GM18951 (cell line): ENCODE measurements around the gene OPRM1.

Experiments used
- POLR2A ChIP-seq: IDR thresholded peaks from 4 replicates; pipeline ENCODE4 v1.6.1; 2011; ENCODE audit warnings: mild to moderate bottlenecking; ENCODE audit not compliant: insufficient read length, insufficient read depth; ENCODE audit errors: extremely low read depth
- in situ Hi-C: fragments of 300-500 bp; cut with MboI; formaldehyde crosslinking; loops from one replicate; pipeline ENCODE4 v1.12.0; 2022; ENCODE audit warnings: low sequenced_read_pairs, mixed read lengths, inconsistent platforms; ENCODE audit not compliant: unreplicated experiment

The OPRM1 gene

GRCh38 chr6:154096316-154096715 lies 57.3 kb downstream of the OPRM1 start:
- in situ Hi-C loops, result no loop called here
- TF ChIP-seq POLR2A, result no peak

- in situ Hi-C loops, result no loop called here
Measured at GRCh38 chr6:154096834-154097233, 57.8 kb downstream of the OPRM1 start.

GRCh38 chr6:154099211-154099610 lies 60.2 kb downstream of the OPRM1 start:
- in situ Hi-C loops, result no loop called here
- no peak for TF ChIP-seq POLR2A

More at GRCh38 chr6:154096834-154097233, 57.8 kb downstream of the OPRM1 start:
- no peak for TF ChIP-seq POLR2A

- no peak for TF ChIP-seq POLR2A
- in situ Hi-C loops, result no loop called here
Measured at GRCh38 chr6:154106251-154106650, 67.2 kb downstream of the OPRM1 start.

- no peak for TF ChIP-seq POLR2A
- in situ Hi-C loops, result no loop called here
Measured at GRCh38 chr6:154111025-154111424, 72.0 kb downstream of the OPRM1 start.

DNA sequence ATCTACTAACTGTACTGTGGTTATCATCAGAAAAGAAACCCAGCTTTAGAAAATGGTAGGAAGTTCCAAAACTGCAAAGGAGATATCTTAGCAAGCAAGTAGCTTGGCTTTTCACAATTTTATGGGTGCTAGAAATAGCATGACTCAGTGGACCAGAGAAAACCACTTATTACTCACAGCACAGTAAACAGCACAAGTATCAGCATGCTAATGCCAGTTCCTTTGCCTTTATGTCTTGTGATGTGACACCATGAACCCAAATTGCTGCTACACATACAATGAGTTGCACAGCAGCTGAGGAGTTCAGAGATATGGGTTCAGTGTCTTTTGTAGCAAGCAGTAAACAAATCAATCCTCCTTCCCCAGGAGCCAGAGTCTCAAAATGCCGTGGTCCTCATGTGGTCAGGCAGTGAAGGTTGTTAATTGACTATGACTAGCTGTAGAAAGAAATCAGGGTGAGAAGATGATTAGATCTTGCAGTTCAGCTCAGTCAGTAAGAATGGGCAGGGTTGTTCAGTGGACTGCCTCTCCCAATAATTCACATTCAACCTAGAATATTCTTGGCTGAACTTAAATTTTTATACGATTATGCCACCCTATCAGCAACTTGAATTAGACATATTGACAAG lies 73.3 kb downstream of the OPRM1 start:
- TF ChIP-seq POLR2A, result no peak
- in situ Hi-C loops, result no loop called here

DNA sequence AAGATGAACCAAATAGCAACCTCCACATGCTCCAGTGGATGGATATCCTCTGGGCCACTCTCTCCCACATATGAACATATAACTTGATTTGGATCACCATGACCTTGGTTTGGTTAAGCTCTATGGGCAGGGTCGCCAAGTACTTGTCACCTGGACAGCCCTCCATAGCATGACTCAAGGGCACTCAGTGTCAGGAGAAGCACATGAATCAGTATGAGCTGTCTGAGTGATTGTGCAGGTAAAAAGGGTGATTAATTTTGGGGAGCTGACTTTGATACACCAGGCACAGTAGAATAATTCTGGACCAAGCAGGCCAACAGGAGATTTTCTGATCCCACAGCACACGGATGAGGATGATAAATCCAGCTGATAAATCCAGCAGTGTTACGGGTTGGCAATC lies 74.4 kb downstream of the OPRM1 start:
- TF ChIP-seq POLR2A, result no peak
- in situ Hi-C loops, result no loop called here

GRCh38 chr6:154117485-154117884 lies 78.4 kb downstream of the OPRM1 start:
- no peak for TF ChIP-seq POLR2A
- in situ Hi-C loops, result no loop called here

DNA sequence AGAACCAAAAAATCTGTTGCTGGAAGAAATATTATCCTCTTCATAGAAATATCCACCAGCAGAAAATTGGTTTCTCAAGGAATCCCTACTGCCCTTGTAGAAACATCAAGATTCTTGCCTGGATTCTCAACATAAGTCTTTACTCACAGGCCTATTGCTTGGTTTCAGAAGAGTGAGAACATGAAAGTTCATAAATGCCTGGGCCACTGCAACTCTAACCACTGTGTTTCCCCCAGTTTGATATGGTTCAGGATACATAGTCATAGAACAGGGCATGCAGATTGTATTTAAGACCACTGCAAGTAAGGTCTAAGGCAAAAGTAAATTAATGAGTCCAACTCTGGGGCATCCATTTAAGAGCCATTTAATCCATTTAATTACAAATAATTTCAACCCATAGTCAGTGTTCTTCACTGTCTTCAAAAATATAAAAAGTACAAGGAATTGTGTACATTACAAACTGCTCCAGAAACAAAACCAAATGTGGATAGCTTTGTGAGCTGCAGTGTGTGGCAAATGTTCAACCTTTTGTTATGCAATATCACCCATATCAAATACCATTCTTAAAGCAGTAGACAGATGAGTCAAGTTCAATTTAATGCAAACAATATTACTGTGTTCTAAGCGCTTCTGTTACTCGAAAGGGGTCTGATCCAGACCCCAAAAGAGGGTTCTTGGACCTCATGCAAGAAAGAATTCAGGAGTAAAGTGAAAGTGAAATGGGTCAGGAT lies 83.3 kb downstream of the OPRM1 start:
- no peak for TF ChIP-seq POLR2A
- in situ Hi-C loops, result no loop called here

DNA sequence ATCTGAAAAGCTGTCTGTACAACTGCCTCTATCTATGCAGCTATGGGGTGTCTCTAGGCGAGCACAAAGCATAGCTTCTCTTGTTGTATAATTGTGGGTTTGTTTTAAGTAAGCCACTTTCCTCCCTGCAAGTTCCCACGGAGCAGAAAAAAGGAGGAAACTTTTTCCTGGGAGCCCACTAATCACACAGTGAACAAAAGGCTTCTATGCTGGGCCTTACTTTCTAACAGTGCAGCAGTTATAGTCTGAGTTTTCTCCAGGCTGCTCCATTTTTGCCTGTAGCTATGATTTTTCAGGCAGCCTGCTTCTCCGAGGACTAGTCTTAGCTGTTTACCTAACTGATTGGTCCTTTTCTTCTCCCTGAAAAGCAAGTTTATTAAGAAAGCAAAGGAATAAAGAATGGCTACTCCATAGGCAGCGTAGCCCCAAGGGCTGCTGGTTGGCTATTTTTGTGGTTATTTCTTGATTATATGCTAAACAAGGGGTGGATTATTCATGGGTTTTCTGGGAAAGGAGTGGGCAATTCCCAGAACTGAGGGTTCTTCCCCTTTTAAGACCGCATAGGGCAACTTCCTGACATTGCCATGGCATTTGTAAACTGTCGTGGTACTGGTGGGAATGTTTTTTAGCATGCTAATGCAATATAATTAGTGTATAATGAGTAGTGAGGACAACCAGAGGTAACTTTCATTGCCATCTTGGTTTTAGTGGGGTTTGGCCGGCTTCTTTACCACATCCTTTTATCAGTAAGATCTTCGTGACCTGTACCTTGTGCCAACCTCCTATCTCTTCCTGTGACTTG lies 84.3 kb downstream of the OPRM1 start:
- no peak for TF ChIP-seq POLR2A
- in situ Hi-C loops, result no loop called here

DNA sequence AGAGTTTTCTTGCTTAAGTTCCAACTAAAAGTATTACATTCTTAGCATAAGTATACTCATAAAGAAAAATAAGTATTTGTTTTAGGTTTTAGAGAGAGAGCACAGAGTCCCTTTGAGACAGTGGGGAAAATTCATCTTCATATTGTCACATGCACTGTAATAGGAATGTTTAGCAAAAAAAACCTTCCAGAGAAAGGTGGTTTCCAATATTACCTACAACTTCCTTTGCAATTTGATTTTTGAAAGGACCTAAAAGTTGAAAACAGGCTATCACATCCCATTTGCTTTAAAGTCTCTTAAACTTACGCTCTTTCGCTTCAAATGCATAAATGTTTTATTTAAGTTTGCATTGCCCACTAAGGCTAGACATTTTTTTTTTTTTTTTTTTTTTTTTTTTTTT lies 86.4 kb downstream of the OPRM1 start:
- TF ChIP-seq POLR2A, result no peak
- in situ Hi-C loops, result no loop called here

- no peak for TF ChIP-seq POLR2A
- in situ Hi-C loops, result no loop called here
Measured at GRCh38 chr6:154127657-154128056, 88.6 kb downstream of the OPRM1 start.

GRCh38 chr6:154134471-154135147 lies 95.6 kb downstream of the OPRM1 start:
- TF ChIP-seq POLR2A, result no peak
- in situ Hi-C loops, result no loop called here
